Measurements from ENCODE around the gene ACCS.

ACCS gene

GRCh38 chr11:44043157-44043556 lies 22.9 kb upstream of the ACCS start:
- no peak for DNase-seq (ENCODE audit: low read depth, low spot score)

GRCh38 chr11:44046182-44046581 lies 19.9 kb upstream of the ACCS start:
- no peak for DNase-seq (ENCODE audit: low read depth, low spot score)

- DNase-seq (ENCODE audit: low read depth, low spot score) = no peak
These were observed 18.8 kb upstream of the ACCS start for GRCh38 chr11:44047298-44047697.

GRCh38 chr11:44047931-44048431 lies 18.1 kb upstream of the ACCS start, which contains the start of gene ACCSL:
TSS of gene ACCSL (plus strand) at chr11:44047981. CDS start at chr11:44048037, 56 bp downstream.
- DNase-seq (ENCODE audit: low read depth, low spot score) = no peak

GRCh38 chr11:44049832-44050231 lies 16.2 kb upstream of the ACCS start:
- no peak for DNase-seq (ENCODE audit: low read depth, low spot score)

- no peak for DNase-seq (ENCODE audit: low read depth, low spot score)
These were observed 14.9 kb upstream of the ACCS start for GRCh38 chr11:44051171-44051570.

- DNase-seq (ENCODE audit: low read depth, low spot score) = no peak
These were observed 8.7 kb upstream of the ACCS start for GRCh38 chr11:44057340-44057739.

- no peak for DNase-seq (ENCODE audit: low read depth, low spot score)
These were observed 7.8 kb upstream of the ACCS start for GRCh38 chr11:44058275-44058674.

- peak; percentile 64 for DNase-seq (ENCODE audit: low read depth, low spot score)
These were observed 859 bp upstream of the ACCS start for GRCh38 chr11:44065161-44065661.

- no peak for DNase-seq (ENCODE audit: low read depth, low spot score)
These were observed 667 bp downstream of the ACCS start for GRCh38 chr11:44066732-44067141.

GRCh38 chr11:44067266-44067665 lies 1.2 kb downstream of the ACCS start:
- no peak for DNase-seq (ENCODE audit: low read depth, low spot score)

GRCh38 chr11:44068180-44068579 lies 2.1 kb downstream of the ACCS start:
- no peak for DNase-seq (ENCODE audit: low read depth, low spot score)

- DNase-seq (ENCODE audit: low read depth, low spot score) = no peak
These were observed 5.1 kb downstream of the ACCS start for GRCh38 chr11:44071157-44071556.

- no peak for DNase-seq (ENCODE audit: low read depth, low spot score)
These were observed 6.9 kb downstream of the ACCS start for GRCh38 chr11:44072757-44073658.

GRCh38 chr11:44078794-44079193 lies 12.7 kb downstream of the ACCS start:
- no peak for DNase-seq (ENCODE audit: low read depth, low spot score)

- DNase-seq (ENCODE audit: low read depth, low spot score) = peak; percentile 45
These were observed 13.3 kb downstream of the ACCS start for GRCh38 chr11:44079376-44079775.

GRCh38 chr11:44080951-44081350 lies 14.9 kb downstream of the ACCS start:
- no peak for DNase-seq (ENCODE audit: low read depth, low spot score)

- DNase-seq (ENCODE audit: low read depth, low spot score) = no peak
These were observed 16.6 kb downstream of the ACCS start for GRCh38 chr11:44082645-44083044.

GRCh38 chr11:44083433-44083832 lies 17.4 kb downstream of the ACCS start:
- no peak for DNase-seq (ENCODE audit: low read depth, low spot score)

- no peak for DNase-seq (ENCODE audit: low read depth, low spot score)
These were observed 17.8 kb downstream of the ACCS start for GRCh38 chr11:44083906-44084305.

- DNase-seq (ENCODE audit: low read depth, low spot score) = no peak
These were observed 19.3 kb downstream of the ACCS start for GRCh38 chr11:44085330-44085729.

- no peak for DNase-seq (ENCODE audit: low read depth, low spot score)
These were observed 22.3 kb downstream of the ACCS start for GRCh38 chr11:44088377-44088776.

- DNase-seq (ENCODE audit: low read depth, low spot score) = no peak
These were observed 22.8 kb downstream of the ACCS start for GRCh38 chr11:44088871-44089270.

Measured in ELF-1 (cell line).